Measurements from ENCODE around the gene COX11.

- TF ChIP-seq CTCF (IDR thresholded peaks at IDR 0.05 in 8 of 11, conservative IDR thresholded peaks at IDR 0.05 in 3 of 11) (no peak), POLR2A (IDR thresholded peaks at IDR 0.05) (no peak)
Measured at GRCh38 chr17:54985476-54985875, 17.0 kb upstream of the COX11 start.
